AML-193 (cell line): Measurements from ENCODE around the gene MPHOSPH8.
"Not testable (repeated sequence)": the region's sequence is repeated elsewhere in the genome, so short reads cannot be mapped to it uniquely, and the experiment has no call there.

Experiments
- DNase-seq, 2 experiments: peaks; one replicate each; lab custom pipeline; 2025; lab: John Stamatoyannopoulos, UW

Gene MPHOSPH8

GRCh38 chr13:19685437-19685836, 52.0 kb downstream of the MPHOSPH8 start:
- DNase-seq, result no peak

- not testable (repeated sequence) for DNase-seq
Measured at GRCh38 chr13:19691447-19691846, 58.0 kb downstream of the MPHOSPH8 start.

- DNase-seq, result no peak
Measured at GRCh38 chr13:19695428-19695827, 62.0 kb downstream of the MPHOSPH8 start.

GRCh38 chr13:19695829-19696228, 62.4 kb downstream of the MPHOSPH8 start:
- no peak for DNase-seq

- DNase-seq, result not testable (repeated sequence)
Measured at GRCh38 chr13:19700963-19701362, 67.5 kb downstream of the MPHOSPH8 start.

- not testable (repeated sequence) for DNase-seq
Measured at GRCh38 chr13:19701619-19702018, 68.2 kb downstream of the MPHOSPH8 start.

GRCh38 chr13:19704256-19704655, 70.8 kb downstream of the MPHOSPH8 start:
- not testable (repeated sequence) for DNase-seq

GRCh38 chr13:19709039-19709438, 75.6 kb downstream of the MPHOSPH8 start:
- not testable (repeated sequence) for DNase-seq

GRCh38 chr13:19709782-19710181, 76.3 kb downstream of the MPHOSPH8 start:
- not testable (repeated sequence) for DNase-seq

- no peak for DNase-seq
Measured at GRCh38 chr13:19713186-19713965, 79.9 kb downstream of the MPHOSPH8 start.

- no peak for DNase-seq
Measured at GRCh38 chr13:19720039-19720438, 86.6 kb downstream of the MPHOSPH8 start.
